Measurements from ENCODE around the gene MT4.
A peak's percentile ranks its signal among the peaks of the same experiment; 100 is the strongest.

GRCh38 chr16:56603589-56603988, 38.7 kb downstream of the MT4 start:
- TF ChIP-seq POLR2A (IDR thresholded peaks at IDR 0.05) (no peak), CTCF (IDR thresholded peaks at IDR 0.05) (peak; percentile 37 to 69 (median 56))

All from heart left ventricle (tissue), 13 donors.